CD4-positive, alpha-beta T cell treated with Interleukin-1 beta for 1 hour (primary cell): Measurements from ENCODE around the gene RNF223.

Experiments used
- DNase-seq, 2 donors: peaks; one replicate each; pipeline ENCODE4 v3.0.0-alpha.2; 2020 to 2022

The RNF223 gene

GRCh38 chr1:1024771-1025699, 49.1 kb downstream of the RNF223 start:
- DNase-seq = no peak

GRCh38 chr1:1024149-1024770, 49.8 kb downstream of the RNF223 start:
- DNase-seq = no peak

DNA sequence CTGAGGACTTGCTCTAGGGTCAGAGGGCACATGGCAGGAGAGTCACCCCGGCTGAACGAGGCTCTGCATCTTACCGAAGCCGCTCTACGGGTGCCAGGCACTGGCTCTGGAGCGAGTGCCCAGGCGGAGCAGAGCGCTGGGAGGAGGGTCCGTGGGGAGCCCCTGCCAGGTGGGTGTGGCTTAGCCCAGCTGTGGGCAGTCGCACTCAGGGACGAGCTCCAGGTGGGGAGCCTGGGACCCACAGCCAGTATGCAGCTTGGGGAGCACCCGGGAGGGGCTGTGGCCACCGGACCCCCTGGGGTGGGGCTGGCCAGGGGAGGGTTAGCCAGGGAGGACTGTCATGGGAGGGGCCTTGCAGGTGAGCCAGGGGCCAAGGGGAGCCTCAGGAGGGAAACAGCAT, 50.4 kb downstream of the RNF223 start:
- DNase-seq = no peak

GRCh38 chr1:1022302-1023009, 51.6 kb downstream of the RNF223 start:
- DNase-seq = no peak

- DNase-seq = no peak
Observed at GRCh38 chr1:1021920-1022259, 52.2 kb downstream of the RNF223 start.

- DNase-seq = no peak
Observed at GRCh38 chr1:1021010-1021919, 52.8 kb downstream of the RNF223 start.
